IPS-18a (cell line): ENCODE measurements around the gene RNF113A.
A peak's percentile ranks its signal among the peaks of the same experiment; 100 is the strongest.

ENCODE experiments used
- H3K27ac ChIP-seq: one replicate; pipeline ENCODE4 v1.5.1; 2013; ENCODE audit warnings: low read length
- H3K27me3 ChIP-seq: one replicate; pipeline ENCODE4 v1.6.1; 2013; ENCODE audit warnings: mild to moderate bottlenecking, low read length; ENCODE audit not compliant: control insufficient read depth, insufficient read depth
- H3K36me3 ChIP-seq: one replicate; pipeline ENCODE4 v1.6.1; 2013; ENCODE audit warnings: low read depth, low read length; ENCODE audit not compliant: control insufficient read depth
- H3K4me1 ChIP-seq: one replicate; pipeline ENCODE4 v1.6.1; 2013; ENCODE audit warnings: low read depth, low read length; ENCODE audit not compliant: control insufficient read depth
- H3K4me3 ChIP-seq: one replicate; pipeline ENCODE4 v1.5.1; 2013; ENCODE audit warnings: low read length
- H3K9ac ChIP-seq: one replicate; pipeline ENCODE4 v1.6.1; 2013; ENCODE audit warnings: mild to moderate bottlenecking, low read length, moderate library complexity
- H3K9me3 ChIP-seq: one replicate; pipeline ENCODE4 v1.6.1; 2013; ENCODE audit warnings: low read depth, low read length; ENCODE audit not compliant: control insufficient read depth

Gene RNF113A

GRCh38 chrX:119885554-119886428 lies 14.3 kb upstream of the RNF113A start:
- Histone ChIP-seq H3K36me3 (no peaks in the 10 kb centered on the region), H3K27me3 (no peaks in the 10 kb centered on the region), H3K27ac (no peak overlapping the region), H3K9me3 (peaks cover 4% of the 10 kb centered on the region), H3K9ac (no peak overlapping the region), H3K4me1 (no peaks in the 10 kb centered on the region), H3K4me3 (no peak overlapping the region)

- Histone ChIP-seq H3K36me3 (no peaks in the 10 kb centered on the region), H3K9me3 (peaks cover 8% of the 10 kb centered on the region), H3K4me3 (no peak overlapping the region), H3K9ac (no peak overlapping the region), H3K27me3 (no peaks in the 10 kb centered on the region), H3K27ac (no peak overlapping the region), H3K4me1 (no peaks in the 10 kb centered on the region)
These were observed 9.3 kb upstream of the RNF113A start for GRCh38 chrX:119880552-119881437.

- Histone ChIP-seq H3K4me1 (no peaks in the 10 kb centered on the region), H3K36me3 (no peaks in the 10 kb centered on the region), H3K27me3 (no peaks in the 10 kb centered on the region), H3K9ac (no peak overlapping the region), H3K4me3 (no peak overlapping the region), H3K27ac (no peak overlapping the region), H3K9me3 (peaks cover 8% of the 10 kb centered on the region)
These were observed 8.5 kb upstream of the RNF113A start for GRCh38 chrX:119880076-119880475.

- H3K4me1 ChIP-seq: no peaks in the 10 kb centered on the region
- H3K4me3 ChIP-seq: no peak overlapping the region
- no peaks in the 10 kb centered on the region for H3K27me3 ChIP-seq
- no peak overlapping the region for H3K27ac ChIP-seq
- no peak overlapping the region for H3K9ac ChIP-seq
- no peaks in the 10 kb centered on the region for H3K36me3 ChIP-seq
- H3K9me3 ChIP-seq: peaks cover 8% of the 10 kb centered on the region
These were observed 7.2 kb upstream of the RNF113A start for GRCh38 chrX:119878740-119879139.

GRCh38 chrX:119871245-119871598 lies 311 bp downstream of the RNF113A start:
- peak overlapping the region; percentile 80 for H3K9ac ChIP-seq
- H3K27ac ChIP-seq: no peak overlapping the region
- peak overlapping the region; percentile 71 for H3K4me3 ChIP-seq
- no peaks in the 10 kb centered on the region for H3K36me3 ChIP-seq
- no peaks in the 10 kb centered on the region for H3K9me3 ChIP-seq
- H3K4me1 ChIP-seq: no peaks in the 10 kb centered on the region
- H3K27me3 ChIP-seq: no peaks in the 10 kb centered on the region

- no peaks in the 10 kb centered on the region for H3K4me1 ChIP-seq
- peak overlapping the region; percentile 80 for H3K9ac ChIP-seq
- no peak overlapping the region for H3K27ac ChIP-seq
These were observed 854 bp downstream of the RNF113A start for GRCh38 chrX:119870626-119871131.

GRCh38 chrX:119853444-119853843 lies 18.1 kb downstream of the RNF113A start:
- Histone ChIP-seq H3K4me1 (no peaks in the 10 kb centered on the region), H3K27me3 (no peaks in the 10 kb centered on the region), H3K4me3 (peak overlapping the region; percentile 48), H3K36me3 (peaks cover 8% of the 10 kb centered on the region), H3K27ac (no peak overlapping the region), H3K9ac (peak overlapping the region; percentile 53), H3K9me3 (peaks cover 5% of the 10 kb centered on the region)

More at GRCh38 chrX:119870626-119871131, 854 bp downstream of the RNF113A start:
- H3K9me3 ChIP-seq: no peaks in the 10 kb centered on the region
- peak overlapping the region; percentile 71 for H3K4me3 ChIP-seq
- H3K36me3 ChIP-seq: no peaks in the 10 kb centered on the region
- H3K27me3 ChIP-seq: no peaks in the 10 kb centered on the region

- peak within 1 kb of the TSS; percentile 78 for H3K27ac ChIP-seq
- H3K36me3 ChIP-seq: peaks cover 11% of the 10 kb centered on the region
- no peaks in the 10 kb centered on the region for H3K4me1 ChIP-seq
- peak within 1 kb of the TSS; percentile 89 for H3K9ac ChIP-seq
- no peaks in the 10 kb centered on the region for H3K27me3 ChIP-seq
- H3K4me3 ChIP-seq: peak within 1 kb of the TSS; percentile 82
- peaks cover 5% of the 10 kb centered on the region for H3K9me3 ChIP-seq
These were observed 18.9 kb downstream of the RNF113A start, which contains the start of gene UPF3B for GRCh38 chrX:119852382-119853353. UPF3B (minus strand) TSS chrX:119852963; CDS start chrX:119852928, 35 bp downstream.

GRCh38 chrX:119833905-119834304 lies 37.6 kb downstream of the RNF113A start:
- Histone ChIP-seq H3K36me3 (peaks cover 51% of the 10 kb centered on the region), H3K4me3 (no peak overlapping the region), H3K9me3 (peaks cover 16% of the 10 kb centered on the region)

GRCh38 chrX:119828446-119828845 lies 43.1 kb downstream of the RNF113A start:
- Histone ChIP-seq H3K36me3 (peaks cover 18% of the 10 kb centered on the region), H3K4me3 (no peak overlapping the region), H3K4me1 (no peaks in the 10 kb centered on the region), H3K9ac (no peak overlapping the region), H3K27me3 (no peaks in the 10 kb centered on the region), H3K27ac (no peak overlapping the region), H3K9me3 (peaks cover 9% of the 10 kb centered on the region)

More at GRCh38 chrX:119833905-119834304, 37.6 kb downstream of the RNF113A start:
- Histone ChIP-seq H3K27me3 (no peaks in the 10 kb centered on the region), H3K4me1 (no peaks in the 10 kb centered on the region), H3K9ac (no peak overlapping the region), H3K27ac (no peak overlapping the region)
